HG03457 (cell line): ENCODE measurements around the gene PSMB7.

ENCODE experiments used
- ATAC-seq: cut with Tn5 transposase; IDR thresholded peaks from one replicate; pipeline ENCODE4 v1.9.1; 2021; ENCODE audit warnings: moderate number of reproducible peaks; ENCODE audit not compliant: unreplicated experiment

Gene PSMB7

GRCh38 chr9:124415102-124415851 is at the start of gene PSMB7:
Gene PSMB7, minus strand, starts transcription at chr9:124415442. Its CDS starts 17 bp downstream, at chr9:124415425.
- ATAC-seq: peak; percentile 71

- ATAC-seq: no peak
Observed at GRCh38 chr9:124462739-124463138, 47.5 kb upstream of the PSMB7 start.

DNA sequence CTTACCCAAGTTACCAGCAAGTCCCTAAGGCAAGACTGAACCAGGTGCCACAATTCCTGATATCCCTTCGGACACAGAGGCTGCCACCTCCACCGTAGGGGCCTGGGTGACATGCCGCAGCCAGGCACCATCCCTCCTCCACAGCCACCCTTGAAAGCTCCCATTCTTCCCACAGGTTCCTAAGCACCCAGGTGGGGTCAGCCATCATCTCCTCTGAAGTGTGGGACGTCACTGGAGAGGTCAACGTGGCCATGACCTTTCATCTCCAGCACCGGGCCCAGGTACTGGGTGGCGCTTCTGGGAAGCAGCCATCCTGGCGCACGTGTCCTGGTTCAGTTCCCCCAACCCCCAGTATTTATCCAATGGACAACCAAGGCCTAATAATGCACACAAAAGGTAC is 43.2 kb upstream of the PSMB7 start:
- ATAC-seq: no peak

GRCh38 chr9:124457887-124458431 is 42.7 kb upstream of the PSMB7 start:
- no peak for ATAC-seq

DNA sequence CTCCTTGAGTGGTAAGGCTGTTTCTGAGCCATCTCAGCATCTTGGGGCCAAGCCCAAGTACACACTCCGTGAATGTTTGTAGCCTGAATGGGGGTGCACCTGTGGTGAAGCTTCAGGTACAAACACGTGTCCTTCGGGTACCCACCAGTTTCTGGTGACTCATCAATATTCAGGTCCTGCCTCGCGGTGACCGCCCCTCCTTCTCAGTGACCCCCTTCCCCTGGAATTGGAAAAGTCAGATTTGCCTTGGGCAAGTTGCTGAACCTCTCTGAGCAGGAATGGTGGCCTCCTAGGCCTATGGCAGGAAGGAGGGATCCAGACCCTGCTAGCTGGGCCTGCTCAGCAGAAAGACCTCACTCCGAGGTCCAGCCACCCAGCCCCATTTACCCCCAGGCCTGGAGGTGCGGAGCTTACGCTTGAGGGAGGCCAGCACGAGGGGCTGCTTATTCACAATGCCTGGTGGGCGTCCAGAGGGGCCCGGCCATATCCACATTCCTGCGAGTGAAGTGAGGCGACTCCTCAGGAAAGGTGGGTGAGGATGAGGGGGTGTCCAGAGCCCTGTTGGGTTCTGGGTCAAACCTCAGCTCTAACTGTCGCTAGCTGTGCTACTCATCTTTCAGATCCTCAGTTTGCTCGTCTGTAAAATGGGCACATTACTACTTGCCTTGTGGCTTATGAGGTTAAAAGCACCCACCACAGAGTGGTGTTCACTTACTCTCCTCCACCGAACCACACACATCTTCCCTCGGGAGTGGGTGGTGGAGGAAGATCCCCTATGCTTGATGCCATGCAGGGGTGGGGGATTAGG is 42.0 kb upstream of the PSMB7 start:
- ATAC-seq: no peak

DNA sequence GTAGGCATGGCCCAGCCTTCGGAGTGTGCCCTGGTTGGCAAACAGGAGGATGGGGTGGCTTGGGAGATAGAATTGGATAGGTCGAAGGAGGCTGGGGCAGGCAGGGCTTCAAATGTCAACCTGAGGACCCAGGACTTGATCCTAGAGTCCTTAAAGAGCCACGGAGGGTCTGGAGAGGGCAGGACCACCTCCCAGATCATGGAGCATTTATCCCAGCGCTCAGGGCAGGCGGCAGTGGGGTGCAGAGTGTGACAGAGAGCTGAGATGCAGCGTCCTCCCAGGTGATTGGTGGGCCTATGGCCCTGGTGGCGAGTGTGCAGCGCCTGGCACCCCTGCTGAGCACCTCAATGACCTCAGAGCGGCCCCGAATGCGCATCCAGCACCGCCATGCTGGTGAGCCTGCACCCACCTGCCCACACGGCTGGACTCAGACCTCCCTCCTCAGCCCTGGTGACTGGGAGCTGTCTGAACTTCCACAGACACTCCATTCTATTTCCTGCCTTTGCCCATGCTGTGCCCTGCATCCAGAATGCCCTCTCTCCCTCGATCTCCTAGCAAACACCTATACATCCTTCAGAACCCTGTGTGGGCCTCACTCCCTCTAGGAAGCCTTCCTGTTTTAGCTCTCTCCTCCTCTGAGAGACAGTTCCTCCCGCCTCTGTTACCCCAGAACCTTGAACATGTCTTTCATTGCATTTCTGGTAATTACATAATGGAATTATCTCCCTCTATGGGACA is 41.3 kb upstream of the PSMB7 start:
- ATAC-seq: no peak

- no peak for ATAC-seq
Observed at GRCh38 chr9:124455820-124456219, 40.6 kb upstream of the PSMB7 start.

- no peak for ATAC-seq
Observed at GRCh38 chr9:124454791-124455443, 39.7 kb upstream of the PSMB7 start.

DNA sequence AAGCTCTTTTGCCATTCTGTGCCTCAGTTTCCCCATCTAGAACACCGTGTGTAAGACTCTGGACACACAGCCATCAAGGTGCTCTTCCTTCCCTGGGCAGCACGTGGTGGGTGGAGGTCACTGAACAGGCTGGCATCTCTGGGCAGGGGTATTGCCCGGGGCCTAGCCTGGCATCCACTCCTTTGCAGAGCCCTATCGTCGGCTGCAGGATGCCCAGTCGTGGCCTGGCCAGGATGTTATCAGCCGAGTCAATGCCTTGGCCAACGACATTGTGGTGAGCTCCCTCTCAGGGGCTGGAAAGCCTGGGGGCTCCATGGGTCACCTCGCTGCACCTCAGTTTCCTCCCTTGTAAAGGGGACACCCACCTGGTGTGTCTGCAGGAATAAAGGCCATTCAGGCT is 39.1 kb upstream of the PSMB7 start:
- no peak for ATAC-seq

DNA sequence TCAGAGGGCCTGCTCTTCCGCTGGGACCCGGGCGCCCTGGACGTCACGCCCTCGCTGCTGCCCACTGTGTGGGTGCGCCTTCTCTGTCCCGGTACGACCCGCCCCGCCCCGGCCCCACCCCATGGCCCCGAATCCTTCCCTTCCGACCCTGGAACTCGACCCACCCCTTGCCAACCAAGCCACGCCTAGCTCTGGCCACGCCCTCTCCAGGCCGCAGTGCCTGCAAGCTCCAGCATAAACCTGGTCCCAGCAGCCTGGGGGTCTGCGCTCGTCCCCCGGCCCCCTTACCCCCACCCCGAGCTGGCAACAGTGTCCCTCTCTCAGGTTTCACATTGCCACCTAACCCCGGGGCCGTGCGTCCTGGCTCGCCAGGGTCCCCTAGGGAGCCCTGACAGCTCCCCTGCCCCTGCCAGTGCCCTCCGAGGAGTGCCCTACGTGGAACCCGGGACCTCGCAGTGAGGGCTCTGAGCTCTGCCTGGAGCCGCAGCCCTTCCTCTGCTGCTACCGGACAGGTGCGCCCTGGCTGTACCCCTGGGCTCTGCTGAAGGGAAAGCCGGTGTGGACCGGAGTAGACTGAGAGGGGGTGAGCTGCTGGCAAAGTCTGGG is 38.4 kb upstream of the PSMB7 start:
- no peak for ATAC-seq

- ATAC-seq: no peak
Observed at GRCh38 chr9:124452841-124453585, 37.8 kb upstream of the PSMB7 start.

DNA sequence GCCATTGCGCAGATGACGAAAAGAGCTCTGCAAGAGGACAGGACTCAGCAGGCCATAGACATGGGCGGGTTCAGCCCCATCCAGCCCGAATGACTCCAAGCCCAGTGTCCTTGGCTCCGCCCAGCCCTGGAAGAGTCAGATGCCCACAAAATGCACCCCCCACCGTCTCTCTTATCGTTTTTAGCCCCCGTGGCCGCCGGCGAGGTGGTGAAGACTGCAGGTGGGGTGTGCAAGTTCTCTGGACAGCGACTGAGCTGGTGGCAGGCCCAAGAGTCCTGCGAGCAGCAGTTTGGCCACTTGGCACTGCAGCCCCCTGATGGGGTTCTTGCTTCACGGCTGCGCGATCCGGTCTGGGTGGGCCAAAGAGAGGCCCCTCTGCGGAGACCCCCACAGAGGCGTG is 37.1 kb upstream of the PSMB7 start:
- no peak for ATAC-seq

DNA sequence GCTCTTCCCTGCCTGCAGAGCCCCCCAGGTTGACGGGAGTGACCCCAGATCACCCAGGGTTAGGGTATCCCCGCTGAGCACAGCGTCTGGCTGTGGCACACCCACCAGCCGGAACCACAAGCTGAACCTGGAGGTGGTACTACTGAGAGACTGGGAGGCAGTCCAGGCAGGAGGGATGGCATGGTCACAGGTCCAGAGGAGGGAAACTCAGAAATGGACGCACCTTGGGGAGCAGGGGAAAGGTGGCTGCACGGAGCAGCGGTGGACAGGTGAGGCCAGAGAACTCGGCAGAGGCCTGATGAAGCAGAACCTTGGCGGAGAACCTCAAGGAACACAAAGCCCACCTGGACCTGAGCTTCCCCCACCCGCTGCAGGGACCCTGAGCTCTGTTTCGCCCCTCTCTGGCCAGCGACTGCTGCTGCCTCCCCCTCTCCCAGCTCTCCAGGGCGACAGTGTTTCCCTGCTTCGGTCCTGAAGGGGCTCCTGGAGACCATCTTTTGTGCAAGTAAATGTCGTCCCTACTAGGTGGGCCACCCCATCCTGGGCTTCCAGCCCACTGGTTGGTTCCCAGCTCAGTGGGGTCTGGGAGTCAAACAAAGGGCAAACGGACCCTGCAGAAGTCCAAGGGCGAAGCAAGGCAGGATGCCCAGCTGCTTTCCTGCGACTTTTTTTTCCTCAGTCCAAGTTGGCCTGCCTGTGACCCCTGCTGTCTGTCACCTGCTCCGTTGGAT is 35.9 kb upstream of the PSMB7 start:
- no peak for ATAC-seq

- ATAC-seq: no peak
Observed at GRCh38 chr9:124450241-124450924, 35.1 kb upstream of the PSMB7 start, which contains the start of gene ADGRD2. Gene ADGRD2, plus strand, starts transcription at chr9:124450451. Its CDS starts 1,216 bp downstream, at chr9:124451667.

DNA sequence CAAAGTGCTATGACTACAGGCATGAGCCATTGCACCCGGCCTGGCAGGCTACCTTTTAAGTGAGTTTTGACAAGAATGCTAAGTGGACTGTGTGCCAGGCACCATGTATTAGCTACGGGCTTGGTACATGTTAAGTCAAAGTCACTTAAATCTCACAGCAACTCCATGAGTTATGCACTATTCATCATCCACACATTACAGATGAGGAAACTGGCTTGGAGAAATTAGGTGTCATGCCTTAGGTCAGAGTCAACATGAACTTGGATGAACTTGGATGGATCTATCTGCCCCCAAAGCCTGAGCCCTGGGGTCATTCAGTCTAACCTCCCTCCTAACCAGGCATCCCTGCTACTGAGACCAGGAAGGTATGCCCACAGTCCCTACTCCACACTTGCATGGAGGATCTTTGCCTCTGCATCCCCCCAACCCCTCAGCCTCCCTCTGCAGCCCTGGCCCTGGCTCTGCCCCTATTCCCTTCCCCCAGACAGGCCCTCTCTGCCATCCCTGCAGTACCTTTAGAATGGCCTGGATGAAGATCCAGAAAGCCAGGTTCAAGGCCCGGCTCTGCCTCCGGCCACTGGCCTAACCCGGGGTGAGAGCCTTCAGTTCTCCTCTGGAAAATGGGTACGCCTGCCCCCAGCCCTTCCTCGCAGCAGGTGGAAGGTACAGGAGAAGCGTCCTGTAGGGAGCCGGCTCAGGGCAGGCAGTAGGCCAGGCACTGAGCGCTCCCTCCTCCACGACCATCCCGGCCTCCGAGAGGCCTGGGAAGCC is 34.3 kb upstream of the PSMB7 start:
- no peak for ATAC-seq

GRCh38 chr9:124448019-124448418 is 32.8 kb upstream of the PSMB7 start:
- no peak for ATAC-seq

DNA sequence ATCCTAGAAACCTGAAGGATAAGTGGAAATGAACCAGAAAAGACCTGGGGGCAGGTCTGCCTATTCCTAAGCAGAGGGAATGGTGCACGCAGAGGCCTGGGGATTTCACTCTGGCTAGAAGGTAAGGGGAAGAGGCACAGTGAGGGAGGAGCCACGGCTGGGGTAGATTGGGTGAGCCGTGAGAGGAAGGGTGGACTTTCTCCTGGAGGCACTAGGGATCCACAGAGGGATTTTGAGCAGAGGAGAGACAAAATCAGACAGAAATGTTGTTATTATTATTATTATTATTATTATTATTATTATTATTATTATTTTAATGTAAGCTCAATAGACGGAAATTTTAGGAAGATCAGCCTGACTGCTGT is 32.0 kb upstream of the PSMB7 start:
- ATAC-seq: no peak

- no peak for ATAC-seq
Observed at GRCh38 chr9:124444166-124444565, 28.9 kb upstream of the PSMB7 start.
